ENCODE measurements around the gene RGS6.

Gene RGS6

GRCh38 chr14:71967704-71968103 lies 35.5 kb downstream of the RGS6 start:
- ChIA-PET CTCF (interaction anchor here (0.7 kb wide), 1 partner anchor 30 kb away, joined by 3 read pairs; no protein-coding TSS in a partner anchor), POLR2A (no interaction called here)
- TF ChIP-seq TARDBP (IDR thresholded peaks at IDR 0.05), result no peak
- no peak for TF ChIP-seq LEF1 (IDR thresholded peaks at IDR 0.05; ENCODE audit: borderline replicate concordance)
- TF ChIP-seq ARNT (IDR thresholded peaks at IDR 0.05), result no peak
- no peak for TF ChIP-seq SP1 (IDR thresholded peaks at IDR 0.05)
- no peak for TF ChIP-seq ELF4 (IDR thresholded peaks at IDR 0.05)
- TF ChIP-seq ZNF384 (IDR thresholded peaks at IDR 0.05), result no peak
- TF ChIP-seq, protein P1, sequence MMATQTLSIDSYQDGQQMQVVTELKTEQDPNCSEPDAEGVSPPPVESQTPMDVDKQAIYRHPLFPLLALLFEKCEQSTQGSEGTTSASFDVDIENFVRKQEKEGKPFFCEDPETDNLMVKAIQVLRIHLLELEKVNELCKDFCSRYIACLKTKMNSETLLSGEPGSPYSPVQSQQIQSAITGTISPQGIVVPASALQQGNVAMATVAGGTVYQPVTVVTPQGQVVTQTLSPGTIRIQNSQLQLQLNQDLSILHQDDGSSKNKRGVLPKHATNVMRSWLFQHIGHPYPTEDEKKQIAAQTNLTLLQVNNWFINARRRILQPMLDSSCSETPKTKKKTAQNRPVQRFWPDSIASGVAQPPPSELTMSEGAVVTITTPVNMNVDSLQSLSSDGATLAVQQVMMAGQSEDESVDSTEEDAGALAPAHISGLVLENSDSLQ (IDR thresholded peaks at IDR 0.05), result no peak
- TF ChIP-seq CTBP1 (IDR thresholded peaks at IDR 0.05; ENCODE audit: borderline replicate concordance), result no peak
- no peak for TF ChIP-seq FOXK2 (IDR thresholded peaks at IDR 0.05)
- TF ChIP-seq BHLHE40 (IDR thresholded peaks at IDR 0.05; ENCODE audit: borderline replicate concordance), result no peak
- no peak for TF ChIP-seq HDGF (IDR thresholded peaks at IDR 0.05; ENCODE audit: borderline replicate concordance)
- no peak for TF ChIP-seq SUZ12 (IDR thresholded peaks at IDR 0.05)
- TF ChIP-seq L3MBTL2 (conservative IDR thresholded peaks at IDR 0.05), result no peak
- TF ChIP-seq NFRKB (IDR thresholded peaks at IDR 0.05), result no peak
- no peak for TF ChIP-seq FOXA1 (IDR thresholded peaks at IDR 0.05)
- no peak for TF ChIP-seq FOXM1 (IDR thresholded peaks at IDR 0.05; ENCODE audit: borderline replicate concordance)
- DNase-seq (ENCODE audit: extremely low spot score), result no peak

- TF ChIP-seq NFRKB (IDR thresholded peaks at IDR 0.05), result no peak
- no peak for DNase-seq (ENCODE audit: extremely low spot score)
- POLR2A ChIA-PET, result interaction anchor here (0.7 kb wide), 1 partner anchor 27 kb away, joined by 3 read pairs; no protein-coding TSS in a partner anchor
- CTCF ChIA-PET, result no interaction called here
Observed at GRCh38 chr14:71970272-71970671, 38.0 kb downstream of the RGS6 start.

DNA sequence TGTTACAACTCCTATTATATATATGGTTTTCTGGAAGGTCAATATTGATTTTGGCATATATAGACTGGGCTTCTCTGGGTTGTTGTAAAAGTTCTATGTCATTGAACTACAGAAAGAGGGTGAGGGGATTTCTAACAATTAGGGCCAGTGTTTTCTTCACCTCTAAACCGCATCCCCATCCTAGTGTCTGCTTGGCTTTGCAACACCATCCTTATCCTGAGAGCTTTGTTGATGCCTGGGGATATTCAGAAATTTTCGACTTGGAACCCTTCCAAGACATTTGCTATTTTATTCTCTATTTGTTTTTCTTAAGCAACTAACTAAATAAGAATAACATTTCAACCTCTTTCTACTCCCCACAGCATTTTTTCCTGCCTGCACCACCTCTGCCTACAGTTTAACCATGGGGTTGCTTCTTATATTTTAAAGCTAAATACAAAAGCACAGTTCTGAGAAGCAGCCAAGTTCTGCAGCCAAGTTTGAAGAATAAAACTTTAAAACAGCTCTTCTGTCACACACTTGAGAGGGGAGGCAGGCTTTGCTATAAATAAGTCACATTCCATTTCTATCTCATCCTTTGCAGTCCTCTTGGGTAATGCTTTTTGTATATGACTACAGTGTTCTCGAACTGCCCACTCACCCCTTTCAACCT lies 53.4 kb downstream of the RGS6 start:
- ChIA-PET POLR2A (no interaction called here), CTCF (no interaction called here)
- TF ChIP-seq FOXA1 (IDR thresholded peaks at IDR 0.05) (no peak), BHLHE40 (IDR thresholded peaks at IDR 0.05; ENCODE audit: borderline replicate concordance) (no peak), CTBP1 (IDR thresholded peaks at IDR 0.05; ENCODE audit: borderline replicate concordance) (no peak), ELF4 (IDR thresholded peaks at IDR 0.05) (no peak), SUZ12 (IDR thresholded peaks at IDR 0.05) (no peak), ZNF384 (IDR thresholded peaks at IDR 0.05) (no peak), FOXM1 (IDR thresholded peaks at IDR 0.05; ENCODE audit: borderline replicate concordance) (no peak)
- DNase-seq (ENCODE audit: extremely low spot score), result no peak

- ChIA-PET CTCF (no interaction called here), POLR2A (no interaction called here)
- no peak for TF ChIP-seq SUZ12 (IDR thresholded peaks at IDR 0.05)
- no peak for TF ChIP-seq ELF4 (IDR thresholded peaks at IDR 0.05)
- TF ChIP-seq, protein P1 (IDR thresholded peaks at IDR 0.05), result no peak
- TF ChIP-seq SP1 (IDR thresholded peaks at IDR 0.05), result no peak
- no peak for TF ChIP-seq FOXA1 (IDR thresholded peaks at IDR 0.05)
- TF ChIP-seq NFRKB (IDR thresholded peaks at IDR 0.05), result no peak
- no peak for TF ChIP-seq FOXM1 (IDR thresholded peaks at IDR 0.05; ENCODE audit: borderline replicate concordance)
- no peak for TF ChIP-seq FOXK2 (IDR thresholded peaks at IDR 0.05)
- no peak for TF ChIP-seq TARDBP (IDR thresholded peaks at IDR 0.05)
- TF ChIP-seq CTBP1 (IDR thresholded peaks at IDR 0.05; ENCODE audit: borderline replicate concordance), result no peak
- TF ChIP-seq HDGF (IDR thresholded peaks at IDR 0.05; ENCODE audit: borderline replicate concordance), result no peak
- no peak for TF ChIP-seq BHLHE40 (IDR thresholded peaks at IDR 0.05; ENCODE audit: borderline replicate concordance)
- TF ChIP-seq L3MBTL2 (conservative IDR thresholded peaks at IDR 0.05), result no peak
- no peak for DNase-seq (ENCODE audit: extremely low spot score)
Observed at GRCh38 chr14:71988476-71988875, 56.2 kb downstream of the RGS6 start.

GRCh38 chr14:71988939-71989338 lies 56.7 kb downstream of the RGS6 start:
- CTCF ChIA-PET, result no interaction called here
- no peak for DNase-seq (ENCODE audit: extremely low spot score)
- POLR2A ChIA-PET, result no interaction called here
- TF ChIP-seq ZNF384 (IDR thresholded peaks at IDR 0.05), result no peak
- no peak for TF ChIP-seq FOXM1 (IDR thresholded peaks at IDR 0.05; ENCODE audit: borderline replicate concordance)
- TF ChIP-seq FOXK2 (IDR thresholded peaks at IDR 0.05), result no peak
- TF ChIP-seq SUZ12 (IDR thresholded peaks at IDR 0.05), result no peak
- TF ChIP-seq ARNT (IDR thresholded peaks at IDR 0.05), result no peak
- TF ChIP-seq BHLHE40 (IDR thresholded peaks at IDR 0.05; ENCODE audit: borderline replicate concordance), result no peak
- no peak for TF ChIP-seq CTBP1 (IDR thresholded peaks at IDR 0.05; ENCODE audit: borderline replicate concordance)
- no peak for TF ChIP-seq LEF1 (IDR thresholded peaks at IDR 0.05; ENCODE audit: borderline replicate concordance)
- TF ChIP-seq NFRKB (IDR thresholded peaks at IDR 0.05), result no peak
- TF ChIP-seq L3MBTL2 (conservative IDR thresholded peaks at IDR 0.05), result no peak
- TF ChIP-seq FOXA1 (IDR thresholded peaks at IDR 0.05), result no peak
- no peak for TF ChIP-seq HDGF (IDR thresholded peaks at IDR 0.05; ENCODE audit: borderline replicate concordance)
- TF ChIP-seq SP1 (IDR thresholded peaks at IDR 0.05), result no peak
- TF ChIP-seq ELF4 (IDR thresholded peaks at IDR 0.05), result no peak
- TF ChIP-seq, protein P1 (IDR thresholded peaks at IDR 0.05), result no peak
- TF ChIP-seq TARDBP (IDR thresholded peaks at IDR 0.05), result no peak

- ChIA-PET CTCF (no interaction called here), POLR2A (no interaction called here)
- no peak for DNase-seq (ENCODE audit: extremely low spot score)
- no peak for TF ChIP-seq ARNT (IDR thresholded peaks at IDR 0.05)
- TF ChIP-seq CTBP1 (IDR thresholded peaks at IDR 0.05; ENCODE audit: borderline replicate concordance), result no peak
- no peak for TF ChIP-seq ZNF384 (IDR thresholded peaks at IDR 0.05)
- no peak for TF ChIP-seq NFRKB (IDR thresholded peaks at IDR 0.05)
- TF ChIP-seq SUZ12 (IDR thresholded peaks at IDR 0.05), result no peak
- no peak for TF ChIP-seq SP1 (IDR thresholded peaks at IDR 0.05)
- TF ChIP-seq BHLHE40 (IDR thresholded peaks at IDR 0.05; ENCODE audit: borderline replicate concordance), result no peak
- TF ChIP-seq TARDBP (IDR thresholded peaks at IDR 0.05), result no peak
- no peak for TF ChIP-seq FOXM1 (IDR thresholded peaks at IDR 0.05; ENCODE audit: borderline replicate concordance)
- TF ChIP-seq HDGF (IDR thresholded peaks at IDR 0.05; ENCODE audit: borderline replicate concordance), result no peak
- TF ChIP-seq, protein P1 (IDR thresholded peaks at IDR 0.05), result no peak
Observed at GRCh38 chr14:71994416-71994815, 62.2 kb downstream of the RGS6 start.
